Testis (tissue), 2 donors: ENCODE results near the gene MAP3K4.

ENCODE experiments used
- CTCF ChIP-seq, 3 experiments: fragments of 450-650 bp in 2 of 3; fragments of 200-600 bp in 1 of 3; sonication (generic) in 1 of 3; IDR thresholded peaks; one replicate each; pipeline ENCODE4 v1.5.1; 2016 to 2019; ENCODE audit warnings: antibody characterized with exemption in 3 of 3, mild to moderate bottlenecking in 2 of 3, moderate library complexity in 1 of 3
- POLR2A ChIP-seq: fragments of 450-650 bp; IDR thresholded peaks from one replicate; pipeline ENCODE4 v1.6.1; 2017; ENCODE audit warnings: antibody characterized with exemption, mild to moderate bottlenecking, moderate library complexity

- TF ChIP-seq POLR2A (no peak), CTCF (IDR thresholded peaks at IDR 0.05) (no peak)
Measured at GRCh38 chr6:161080263-161080970, 88.8 kb downstream of the MAP3K4 start.
